ENCODE data around the gene OSTM1. TPM values are rescaled to one million over a fixed set of nuclear protein-coding genes. Genes with fewer than 3 reads are reported as not detected.

The OSTM1 gene
- total and polyA plus RNA-seq, 4 donors, result 17.8 to 68.3 (median 31.8) TPM

GRCh38 chr6:108051481-108051880 is 23.1 kb downstream of the OSTM1 start:
- no peak for DNase-seq
- H3K27ac ChIP-seq (ENCODE audit: low read depth in 1 of 2, low read length in 2 of 2), result no peak overlapping the region

GRCh38 chr6:108039681-108040080 is 34.9 kb downstream of the OSTM1 start:
- Histone ChIP-seq H3K36me3 (ENCODE audit: control insufficient read depth in 1 of 2, insufficient read depth in 2 of 2, low read length in 1 of 2) (peaks cover 3 to 8% of the 10 kb centered on the region in 2 donors), H3K27ac (ENCODE audit: low read depth in 1 of 2, low read length in 2 of 2) (no peak overlapping the region), H3K4me1 (ENCODE audit: control insufficient read depth in 1 of 2, insufficient read depth in 2 of 2, low read length in 2 of 2) (no peaks in the 10 kb centered on the region), H3K4me3 (ENCODE audit: low read length in 2 of 2) (no peak overlapping the region), H3K9me3 (ENCODE audit: control insufficient read depth, low read length) (no peaks in the 10 kb centered on the region), H3K27me3 (ENCODE audit: control insufficient read depth in 1 of 2, insufficient read depth in 2 of 2, low read length in 1 of 2) (no peaks in the 10 kb centered on the region)
- 97% methylated on average over 7 to 8 of the region's 8 CpGs for WGBS, 2 donors
- intact Hi-C loops (cut with DNase I), result no loop called here
- DNase-seq (no peak), ATAC-seq (ENCODE audit: low FRiP score) (no peak)

More at GRCh38 chr6:108051481-108051880, 23.1 kb downstream of the OSTM1 start:
- no peak for ATAC-seq (ENCODE audit: low FRiP score)
- Histone ChIP-seq H3K27me3 (ENCODE audit: control insufficient read depth in 1 of 2, insufficient read depth in 2 of 2, low read length in 1 of 2) (no peaks in the 10 kb centered on the region), H3K4me1 (ENCODE audit: control insufficient read depth in 1 of 2, insufficient read depth in 2 of 2, low read length in 2 of 2) (no peaks in the 10 kb centered on the region), H3K9me3 (ENCODE audit: control insufficient read depth, low read length) (no peaks in the 10 kb centered on the region), H3K36me3 (ENCODE audit: control insufficient read depth in 1 of 2, insufficient read depth in 2 of 2, low read length in 1 of 2) (peaks cover 1 to 4% of the 10 kb centered on the region in 2 donors), H3K4me3 (ENCODE audit: low read length in 2 of 2) (no peak overlapping the region)
- intact Hi-C loops (cut with DNase I), result no loop called here

- peaks cover 3 to 8% of the 10 kb centered on the region in 2 donors for H3K36me3 ChIP-seq (ENCODE audit: control insufficient read depth in 1 of 2, insufficient read depth in 2 of 2, low read length in 1 of 2)
- intact Hi-C loops (cut with DNase I), result no loop called here
Measured at GRCh38 chr6:108036884-108037283, 37.7 kb downstream of the OSTM1 start.

GRCh38 chr6:108031968-108032367 is 42.6 kb downstream of the OSTM1 start:
- ATAC-seq (ENCODE audit: low FRiP score), result no peak
- DNase-seq, result no peak
- Histone ChIP-seq H3K36me3 (ENCODE audit: control insufficient read depth in 1 of 2, insufficient read depth in 2 of 2, low read length in 1 of 2) (peaks cover 0 to 3% of the 10 kb centered on the region in 2 donors), H3K4me1 (ENCODE audit: control insufficient read depth in 1 of 2, insufficient read depth in 2 of 2, low read length in 2 of 2) (no peaks in the 10 kb centered on the region), H3K27me3 (ENCODE audit: control insufficient read depth in 1 of 2, insufficient read depth in 2 of 2, low read length in 1 of 2) (no peaks in the 10 kb centered on the region), H3K4me3 (ENCODE audit: low read length in 2 of 2) (no peak overlapping the region), H3K9me3 (ENCODE audit: control insufficient read depth, low read length) (no peaks in the 10 kb centered on the region), H3K27ac (ENCODE audit: low read depth in 1 of 2, low read length in 2 of 2) (no peak overlapping the region)
- intact Hi-C loops (cut with DNase I), result no loop called here
- WGBS, 2 donors, result 88% methylated on average over 10 of the region's 10 CpGs

More at GRCh38 chr6:108036884-108037283, 37.7 kb downstream of the OSTM1 start:
- Histone ChIP-seq H3K4me3 (ENCODE audit: low read length in 2 of 2) (no peak overlapping the region), H3K27ac (ENCODE audit: low read depth in 1 of 2, low read length in 2 of 2) (no peak overlapping the region), H3K27me3 (ENCODE audit: control insufficient read depth in 1 of 2, insufficient read depth in 2 of 2, low read length in 1 of 2) (no peaks in the 10 kb centered on the region), H3K4me1 (ENCODE audit: control insufficient read depth in 1 of 2, insufficient read depth in 2 of 2, low read length in 2 of 2) (no peaks in the 10 kb centered on the region), H3K9me3 (ENCODE audit: control insufficient read depth, low read length) (no peaks in the 10 kb centered on the region)
- ATAC-seq (ENCODE audit: low FRiP score), result peak; percentile 38
- DNase-seq, result no peak
- WGBS, 2 donors, result 81 to 87% methylated on average over 4 of the region's 4 CpGs

- H3K27me3 ChIP-seq (ENCODE audit: control insufficient read depth in 1 of 2, insufficient read depth in 2 of 2, low read length in 1 of 2), result no peaks in the 10 kb centered on the region
- no peak for DNase-seq
- no peak overlapping the region for H3K4me3 ChIP-seq (ENCODE audit: low read length in 2 of 2)
- H3K36me3 ChIP-seq (ENCODE audit: control insufficient read depth in 1 of 2, insufficient read depth in 2 of 2, low read length in 1 of 2), result no peaks in the 10 kb centered on the region
- ATAC-seq (ENCODE audit: low FRiP score), result no peak
- H3K9me3 ChIP-seq (ENCODE audit: control insufficient read depth, low read length), result no peaks in the 10 kb centered on the region
- no peak overlapping the region for H3K27ac ChIP-seq (ENCODE audit: low read depth in 1 of 2, low read length in 2 of 2)
- H3K4me1 ChIP-seq (ENCODE audit: control insufficient read depth in 1 of 2, insufficient read depth in 2 of 2, low read length in 2 of 2), result no peaks in the 10 kb centered on the region
- WGBS, 2 donors, result 92 to 100% methylated on average over 1 of the region's 1 CpG
- intact Hi-C loops (cut with DNase I), result no loop called here
Measured at GRCh38 chr6:108030211-108030610, 44.3 kb downstream of the OSTM1 start.

GRCh38 chr6:108029226-108029921 is 45.2 kb downstream of the OSTM1 start:
- DNase-seq, result no peak
- Histone ChIP-seq H3K9me3 (ENCODE audit: control insufficient read depth, low read length) (no peaks in the 10 kb centered on the region), H3K4me1 (ENCODE audit: control insufficient read depth in 1 of 2, insufficient read depth in 2 of 2, low read length in 2 of 2) (no peaks in the 10 kb centered on the region), H3K27me3 (ENCODE audit: control insufficient read depth in 1 of 2, insufficient read depth in 2 of 2, low read length in 1 of 2) (no peaks in the 10 kb centered on the region), H3K36me3 (ENCODE audit: control insufficient read depth in 1 of 2, insufficient read depth in 2 of 2, low read length in 1 of 2) (no peaks in the 10 kb centered on the region), H3K27ac (ENCODE audit: low read depth in 1 of 2, low read length in 2 of 2) (no peak overlapping the region), H3K4me3 (ENCODE audit: low read length in 2 of 2) (no peak overlapping the region)
- WGBS, 2 donors, result 86% methylated on average over 6 of the region's 6 CpGs
- intact Hi-C loops (cut with DNase I), result no loop called here
- ATAC-seq (ENCODE audit: low FRiP score), result no peak

- H3K27ac ChIP-seq (ENCODE audit: low read depth in 1 of 2, low read length in 2 of 2), result no peak overlapping the region
- intact Hi-C loops (cut with DNase I), result no loop called here
- H3K4me1 ChIP-seq (ENCODE audit: control insufficient read depth in 1 of 2, insufficient read depth in 2 of 2, low read length in 2 of 2), result no peaks in the 10 kb centered on the region
- ATAC-seq (ENCODE audit: low FRiP score) (no peak), DNase-seq (no peak)
- 59 to 66% methylated on average over 3 of the region's 3 CpGs for WGBS, 2 donors
- H3K36me3 ChIP-seq (ENCODE audit: control insufficient read depth in 1 of 2, insufficient read depth in 2 of 2, low read length in 1 of 2), result no peaks in the 10 kb centered on the region
- no peaks in the 10 kb centered on the region for H3K27me3 ChIP-seq (ENCODE audit: control insufficient read depth in 1 of 2, insufficient read depth in 2 of 2, low read length in 1 of 2)
- no peak overlapping the region for H3K4me3 ChIP-seq (ENCODE audit: low read length in 2 of 2)
- H3K9me3 ChIP-seq (ENCODE audit: control insufficient read depth, low read length), result no peaks in the 10 kb centered on the region
Measured at GRCh38 chr6:108027594-108027993, 46.9 kb downstream of the OSTM1 start.

GRCh38 chr6:108027056-108027455 is 47.5 kb downstream of the OSTM1 start:
- WGBS, 2 donors, result 44 to 46% methylated on average over 3 of the region's 3 CpGs
- DNase-seq (no peak), ATAC-seq (ENCODE audit: low FRiP score) (no peak)
- intact Hi-C loops (cut with DNase I), result no loop called here
- H3K36me3 ChIP-seq (ENCODE audit: control insufficient read depth in 1 of 2, insufficient read depth in 2 of 2, low read length in 1 of 2), result no peaks in the 10 kb centered on the region
- H3K4me3 ChIP-seq (ENCODE audit: low read length in 2 of 2), result no peak overlapping the region
- H3K27me3 ChIP-seq (ENCODE audit: control insufficient read depth in 1 of 2, insufficient read depth in 2 of 2, low read length in 1 of 2), result no peaks in the 10 kb centered on the region
- no peaks in the 10 kb centered on the region for H3K4me1 ChIP-seq (ENCODE audit: control insufficient read depth in 1 of 2, insufficient read depth in 2 of 2, low read length in 2 of 2)
- H3K9me3 ChIP-seq (ENCODE audit: control insufficient read depth, low read length), result no peaks in the 10 kb centered on the region
- H3K27ac ChIP-seq (ENCODE audit: low read depth in 1 of 2, low read length in 2 of 2), result no peak overlapping the region

- no peaks in the 10 kb centered on the region for H3K27me3 ChIP-seq (ENCODE audit: control insufficient read depth in 1 of 2, insufficient read depth in 2 of 2, low read length in 1 of 2)
- H3K36me3 ChIP-seq (ENCODE audit: control insufficient read depth in 1 of 2, insufficient read depth in 2 of 2, low read length in 1 of 2), result no peaks in the 10 kb centered on the region
- no peak overlapping the region for H3K27ac ChIP-seq (ENCODE audit: low read depth in 1 of 2, low read length in 2 of 2)
- no peak overlapping the region for H3K4me3 ChIP-seq (ENCODE audit: low read length in 2 of 2)
- DNase-seq, result no peak
- intact Hi-C loops (cut with DNase I), result no loop called here
- WGBS, 2 donors, result 90 to 92% methylated on average over 6 of the region's 6 CpGs
- ATAC-seq (ENCODE audit: low FRiP score), result no peak
- no peaks in the 10 kb centered on the region for H3K9me3 ChIP-seq (ENCODE audit: control insufficient read depth, low read length)
- H3K4me1 ChIP-seq (ENCODE audit: control insufficient read depth in 1 of 2, insufficient read depth in 2 of 2, low read length in 2 of 2), result no peaks in the 10 kb centered on the region
Measured at GRCh38 chr6:108024427-108025073, 50.0 kb downstream of the OSTM1 start.
